Effector CD4-positive, alpha-beta T cell (primary cell): ENCODE measurements around the gene CPLANE2.
"Not testable (repeated sequence)": the region's sequence is repeated elsewhere in the genome, so short reads cannot be mapped to it uniquely, and the experiment has no call there.

Experiments
- DNase-seq: peaks from one replicate; pipeline ENCODE4 v3.0.0-alpha.2; 2020

CPLANE2 gene

GRCh38 chr1:16208270-16208987 is 28.6 kb downstream of the CPLANE2 start:
- no peak for DNase-seq

GRCh38 chr1:16207318-16208269 is 29.4 kb downstream of the CPLANE2 start:
- no peak for DNase-seq

- peak; percentile 88 for DNase-seq
Observed at GRCh38 chr1:16206547-16207317, 30.3 kb downstream of the CPLANE2 start.

DNA sequence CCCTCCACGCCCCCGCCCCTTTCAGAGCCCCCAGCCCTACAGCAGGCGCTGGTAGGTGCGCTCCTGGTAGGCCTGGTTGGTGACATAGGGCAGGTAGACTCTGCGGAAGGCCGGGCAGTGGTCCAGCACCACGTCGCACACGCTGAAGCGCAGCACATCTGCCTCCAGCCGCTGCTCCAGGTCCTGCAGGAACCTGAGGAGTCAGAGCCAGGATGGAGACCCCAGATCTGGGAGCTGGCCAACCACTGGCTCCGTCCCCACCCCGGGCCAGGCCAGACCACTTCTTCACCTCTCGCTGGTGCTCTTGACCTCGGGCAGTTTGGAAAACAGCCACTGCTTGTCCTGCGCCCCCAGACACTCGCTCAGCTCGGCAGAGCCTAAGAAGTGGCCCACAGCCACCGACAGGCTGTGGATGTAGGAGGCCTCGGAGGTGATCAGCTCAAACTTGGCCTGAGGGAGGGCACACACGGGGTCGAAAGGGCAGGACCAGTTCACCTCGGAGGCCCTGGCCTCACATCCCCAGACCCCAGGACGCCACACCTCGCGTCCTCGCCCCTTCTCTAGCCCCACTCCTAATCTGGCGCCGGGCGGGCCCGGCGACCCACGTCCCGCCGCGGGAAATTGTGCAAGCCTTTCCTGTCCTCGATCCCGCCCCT is 31.0 kb downstream of the CPLANE2 start:
- no peak for DNase-seq

- no peak for DNase-seq
Observed at GRCh38 chr1:16205334-16205671, 31.7 kb downstream of the CPLANE2 start.

DNA sequence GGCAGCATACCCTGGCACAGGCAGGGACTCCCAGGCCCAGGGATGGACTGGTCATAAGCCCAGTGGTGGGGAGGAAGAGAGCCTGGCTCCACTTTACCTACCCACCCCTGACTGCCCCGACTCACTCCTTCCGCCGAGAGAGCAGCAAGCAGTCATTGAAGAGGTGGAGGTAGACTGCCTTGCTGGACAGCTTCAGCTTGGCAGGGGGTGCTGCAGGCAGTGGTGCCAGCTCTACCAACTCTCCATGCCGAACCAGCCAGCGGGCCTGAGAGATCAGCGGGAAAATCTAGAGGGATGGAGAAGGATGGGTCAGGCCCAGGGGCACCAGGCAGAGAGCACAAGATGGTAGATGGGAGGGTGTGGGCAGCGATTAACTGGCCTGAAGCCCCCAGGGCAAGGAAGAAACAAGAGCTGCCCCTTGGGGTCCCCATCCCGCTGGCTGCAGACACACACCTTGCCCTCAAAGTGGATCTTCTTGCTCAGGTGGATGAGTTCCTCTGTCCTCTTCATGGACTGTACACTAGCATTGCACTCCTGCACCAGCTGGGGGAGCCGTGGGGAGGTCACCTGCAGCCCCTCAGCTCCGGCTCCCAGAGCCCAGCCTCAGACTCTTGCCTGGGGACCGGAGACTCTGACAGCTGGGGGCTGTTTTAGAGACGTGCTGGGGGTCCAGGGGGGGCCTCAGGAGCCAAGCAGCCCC is 32.2 kb downstream of the CPLANE2 start:
- no peak for DNase-seq

GRCh38 chr1:16204216-16204615 is 32.8 kb downstream of the CPLANE2 start:
- DNase-seq, result no peak

- DNase-seq, result no peak
Observed at GRCh38 chr1:16203550-16203949, 33.4 kb downstream of the CPLANE2 start.

GRCh38 chr1:16202281-16203210 is 34.4 kb downstream of the CPLANE2 start:
- DNase-seq, result no peak

GRCh38 chr1:16199700-16200099 is 37.3 kb downstream of the CPLANE2 start:
- DNase-seq, result no peak

GRCh38 chr1:16199157-16199501 is 37.9 kb downstream of the CPLANE2 start:
- no peak for DNase-seq

GRCh38 chr1:16198444-16199156 is 38.4 kb downstream of the CPLANE2 start:
- DNase-seq, result no peak

- no peak for DNase-seq
Observed at GRCh38 chr1:16196874-16197273, 40.1 kb downstream of the CPLANE2 start.

GRCh38 chr1:16196139-16196538 is 40.8 kb downstream of the CPLANE2 start:
- not testable (repeated sequence) for DNase-seq

DNA sequence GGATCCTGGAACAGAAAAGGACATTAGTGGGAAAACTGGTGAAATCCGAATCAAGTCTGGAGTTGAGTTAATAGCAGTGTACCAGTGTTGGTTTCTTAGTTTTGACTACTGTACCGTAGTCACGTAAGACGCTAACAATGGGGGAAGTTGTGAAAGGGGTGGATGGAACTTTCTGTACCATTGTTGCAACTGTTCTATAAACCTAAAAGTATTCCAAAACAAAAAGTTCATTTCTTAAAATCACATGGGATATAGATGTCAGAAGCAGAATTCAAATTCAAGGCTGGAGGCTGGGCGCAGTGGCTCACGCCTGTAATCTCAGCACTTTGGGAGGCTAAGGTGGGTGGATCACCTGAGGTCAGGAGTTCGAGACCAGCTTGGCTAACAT is 41.5 kb downstream of the CPLANE2 start:
- DNase-seq, result no peak

DNA sequence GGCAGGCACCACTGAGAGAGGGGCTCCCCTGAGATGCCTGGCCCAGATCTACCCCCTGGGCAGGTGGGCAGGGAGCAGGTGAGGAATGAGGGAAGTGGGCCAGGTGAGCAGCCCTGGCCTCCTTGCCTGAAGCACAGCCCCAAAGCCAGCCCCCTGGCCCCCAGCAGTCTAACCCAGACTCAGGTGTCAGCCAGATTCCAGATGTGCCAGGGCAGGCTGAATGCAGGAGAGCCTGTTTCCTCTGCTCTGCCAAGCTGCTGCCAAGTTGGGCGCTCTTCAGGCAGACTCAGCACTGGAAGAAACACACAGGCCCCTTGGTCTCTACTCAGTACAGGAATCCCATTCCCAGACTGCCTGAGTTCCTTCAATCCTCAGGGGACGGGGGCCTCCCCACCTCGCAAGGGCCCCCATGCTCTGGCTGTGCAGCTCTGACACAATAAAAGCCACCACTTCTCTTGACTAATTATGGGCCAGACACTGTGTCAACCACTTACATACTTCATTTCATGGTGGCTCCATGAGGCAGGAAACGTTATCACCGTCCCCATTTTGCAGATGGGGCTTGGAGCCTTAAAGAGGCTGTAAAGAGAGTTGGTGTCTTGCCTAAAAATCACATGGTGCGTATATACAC is 45.0 kb downstream of the CPLANE2 start:
- DNase-seq, result no peak

- DNase-seq, result no peak
Observed at GRCh38 chr1:16191309-16191708, 45.7 kb downstream of the CPLANE2 start.

DNA sequence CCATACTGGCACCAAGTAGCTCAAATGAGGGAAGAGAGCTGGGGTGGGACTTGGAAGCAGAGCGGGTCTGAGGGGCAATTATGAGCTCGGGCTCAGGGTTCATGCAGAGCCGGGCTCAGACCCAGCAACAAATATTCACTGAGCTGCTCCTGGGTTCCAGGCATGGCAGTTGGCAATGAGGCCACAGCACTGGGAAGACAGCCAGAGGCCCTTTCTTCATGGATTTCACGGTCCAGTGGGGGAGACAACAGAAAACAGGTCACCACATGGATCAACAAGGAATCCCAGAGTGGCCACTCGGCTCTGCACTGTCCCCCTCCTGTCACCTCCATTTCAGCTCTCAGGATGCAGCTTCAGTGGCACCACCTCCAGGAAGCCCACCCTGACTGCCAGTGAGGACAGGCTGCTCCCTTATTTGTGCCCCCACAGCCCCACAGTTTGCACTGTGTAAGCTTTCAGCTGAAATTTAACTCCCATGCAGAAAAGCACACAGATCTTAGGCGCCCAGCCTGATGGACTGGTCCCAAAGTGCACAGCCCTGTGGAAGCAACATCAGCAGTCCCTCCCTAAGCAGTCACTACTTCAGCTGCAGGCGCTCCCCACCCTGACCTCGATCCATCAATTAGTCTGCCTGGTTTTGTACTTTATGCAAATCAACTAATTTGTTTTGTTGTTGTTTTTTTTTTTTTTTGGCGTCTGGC is 46.9 kb downstream of the CPLANE2 start:
- DNase-seq, result no peak

GRCh38 chr1:16189003-16189402 is 48.0 kb downstream of the CPLANE2 start:
- no peak for DNase-seq
